K562 (cell line): ENCODE data around the gene FCHSD1. TPM values are rescaled to one million over a fixed set of nuclear protein-coding genes. Genes with fewer than 3 reads are reported as not detected.

Experiments
- DMBX1 ChIP-seq: fragments of 250-450 bp; sonication (Bioruptor Pico); IDR thresholded peaks from 2 replicates; pipeline ENCODE4 v1.8.0; 2022; ENCODE audit warnings: inconsistent platforms, mild to moderate bottlenecking, moderate library complexity, borderline replicate concordance
- ELF1 ChIP-seq: fragments of 200-800 bp; sonication (Bioruptor generic); IDR thresholded peaks from 2 replicates; pipeline ENCODE4 v1.6.1; 2016; ENCODE audit warnings: missing genetic modification characterization, missing compliant biosample characterization
- ESRRA ChIP-seq: fragments of 450-650 bp; IDR thresholded peaks from 2 replicates; pipeline ENCODE4 v1.6.1; 2014; ENCODE audit warnings: low read depth, mild to moderate bottlenecking, moderate library complexity, borderline replicate concordance
- ILK ChIP-seq: fragments of 450-650 bp; IDR thresholded peaks from 2 replicates; pipeline ENCODE4 v1.6.1; 2016; ENCODE audit warnings: missing genetic modification characterization, low read depth, mild to moderate bottlenecking, missing compliant biosample characterization, moderate library complexity, borderline replicate concordance
- MAZ ChIP-seq, 2 experiments: fragments of 450-650 bp in 1 of 2; sonication (generic) in 1 of 2; formaldehyde crosslinking; IDR thresholded peaks in 1 of 2; conservative IDR thresholded peaks in 1 of 2; 2 replicates each; pipeline versions ENCODE4 v1.4.0 to v1.5.0; 2020; ENCODE audit warnings: mild to moderate bottlenecking in 1 of 2, missing genetic modification reagents in 1 of 2
- MYC ChIP-seq, 2 experiments: fragments of 250-450 bp in 1 of 2; sonication (Bioruptor Pico) in 1 of 2; IDR thresholded peaks; 2 replicates each; pipeline versions ENCODE4 v1.5.1 to v1.6.1; 2012 to 2021; ENCODE audit warnings: low read depth in 2 of 2, borderline replicate concordance in 1 of 2, improper control_type of control experiment in 1 of 2, low read length in 1 of 2, mild to moderate bottlenecking in 1 of 2, moderate library complexity in 1 of 2
- RB1 ChIP-seq: fragments of 450-650 bp; IDR thresholded peaks from 2 replicates; pipeline ENCODE4 v1.6.1; 2017; ENCODE audit warnings: low read depth, mild to moderate bottlenecking
- TBP ChIP-seq: optimal IDR thresholded peaks from 2 replicates; pipeline ENCODE3; 2011; ENCODE audit warnings: low read depth, low read length, improper control_type of control experiment
- TCF3 ChIP-seq: sonication (generic); formaldehyde crosslinking; IDR thresholded peaks from 2 replicates; pipeline ENCODE4 v1.4.0; 2020; ENCODE audit warnings: mild to moderate bottlenecking, missing genetic modification reagents
- TEAD4 ChIP-seq, 2 experiments: sonication (generic) in 1 of 2; formaldehyde crosslinking in 1 of 2; IDR thresholded peaks; 2 replicates each; pipeline versions ENCODE4 v1.6.1 to v1.8.0; 2012 to 2022; ENCODE audit warnings: borderline replicate concordance in 1 of 2, inconsistent platforms in 1 of 2, low read length in 1 of 2, mild to moderate bottlenecking in 1 of 2, missing genetic modification reagents in 1 of 2
- ZMIZ1 ChIP-seq, 2 experiments: fragments of 150-350 bp in 1 of 2; IDR thresholded peaks; 2 replicates each; pipeline ENCODE4 v1.6.1; 2012 to 2016; ENCODE audit warnings: low read depth in 2 of 2, low read length in 2 of 2, mild to moderate bottlenecking in 1 of 2, moderate library complexity in 1 of 2
- polyA plus RNA-seq, 8 experiments: library from polyadenylated mRNA; depleted of rRNA in 4 of 8; stranded (reverse) in 5 of 8; unstranded in 3 of 8; fragments of >200 nt; fragmentation: Nextera tagmentation in 2 of 8; fragmentation: Illumina TruSeq in 1 of 8; extraction: Ambion mirVana in 2 of 8; extraction: Trizol in 1 of 8; gene quantifications; 2 replicates each; pipeline versions ENCODE4 v1.2.1 to v1.2.3, GENCODE V29; 2011 to 2014; ENCODE audit warnings: inconsistent platforms in 1 of 8, missing spikeins in 1 of 8
- total RNA-seq, 7 experiments: library from RNA; depleted of rRNA in 6 of 7; stranded (reverse); fragments of >200 nt in 6 of 7; fragmentation: Illumina TruSeq in 2 of 7; extraction: Trizol in 2 of 7; gene quantifications; 2 replicates each; pipeline versions ENCODE4 v1.2.1 to v1.2.3, GENCODE V29; 2011 to 2021; ENCODE audit warnings: low replicate concordance in 1 of 7
- TF ChIP-seq, protein P1 (sequence below): fragments of 450-650 bp; formaldehyde crosslinking; IDR thresholded peaks from 2 replicates; pipeline ENCODE4 v1.4.0; 2020; ENCODE audit warnings: mild to moderate bottlenecking, moderate library complexity

The FCHSD1 gene
- total and polyA plus RNA-seq, 9 of the 15 experiments (the other 6 are each of a cell fraction or from before 2014, with no cell fraction given), result 0.35 to 37.5 (median 13.6) TPM

GRCh38 chr5:141664733-141665461 lies 13.7 kb upstream of the FCHSD1 start (continued):
- TF ChIP-seq TEAD4 (IDR thresholded peaks at IDR 0.05; ENCODE audit: low read length), result peak; percentile 32; the same call in 1 of the 2 replicates
- TF ChIP-seq TEAD4 (CRISPR knock-in tag; IDR thresholded peaks at IDR 0.05; ENCODE audit: borderline replicate concordance), result no peak
- TF ChIP-seq TBP, result peak; percentile 27
- TF ChIP-seq, protein P1, sequence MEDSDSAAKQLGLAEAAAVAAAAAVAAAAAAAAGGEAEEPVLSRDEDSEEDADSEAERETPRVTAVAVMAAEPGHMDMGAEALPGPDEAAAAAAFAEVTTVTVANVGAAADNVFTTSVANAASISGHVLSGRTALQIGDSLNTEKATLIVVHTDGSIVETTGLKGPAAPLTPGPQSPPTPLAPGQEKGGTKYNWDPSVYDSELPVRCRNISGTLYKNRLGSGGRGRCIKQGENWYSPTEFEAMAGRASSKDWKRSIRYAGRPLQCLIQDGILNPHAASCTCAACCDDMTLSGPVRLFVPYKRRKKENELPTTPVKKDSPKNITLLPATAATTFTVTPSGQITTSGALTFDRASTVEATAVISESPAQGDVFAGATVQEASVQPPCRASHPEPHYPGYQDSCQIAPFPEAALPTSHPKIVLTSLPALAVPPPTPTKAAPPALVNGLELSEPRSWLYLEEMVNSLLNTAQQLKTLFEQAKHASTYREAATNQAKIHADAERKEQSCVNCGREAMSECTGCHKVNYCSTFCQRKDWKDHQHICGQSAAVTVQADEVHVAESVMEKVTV (CRISPR knock-in tag), result peak; percentile 63
- peak; percentile 67; the same call in 1 of the 2 replicates for TF ChIP-seq ESRRA
- no peak for TF ChIP-seq ILK
- peak; percentile 49; the same call in 1 of the 2 replicates for TF ChIP-seq TCF3 (CRISPR knock-in tag)
- TF ChIP-seq ZMIZ1 (IDR thresholded peaks at IDR 0.05; ENCODE audit: low read depth in 2 of 2, low read length in 2 of 2), result no peak
- TF ChIP-seq MAZ (CRISPR knock-in tag; conservative IDR thresholded peaks at IDR 0.05 in 1 of 2, IDR thresholded peaks at IDR 0.05 in 1 of 2), result peak; percentile 13 to 64; a peak in 2 of 4 replicates
- TF ChIP-seq ELF1, result peak; percentile 80
- peak; percentile 38 for TF ChIP-seq MYC (IDR thresholded peaks at IDR 0.05; ENCODE audit: low read depth, low read length)
- TF ChIP-seq MYC (CRISPR knock-in tag; IDR thresholded peaks at IDR 0.05; ENCODE audit: borderline replicate concordance, low read depth), result no peak
- TF ChIP-seq DMBX1 (CRISPR knock-in tag), result no peak
- peak; percentile 55; the same call in 1 of the 2 replicates for TF ChIP-seq RB1
